KMS-11 (cell line): ENCODE measurements around the gene AGBL5.

ENCODE experiments used
- H2AFZ ChIP-seq: fragments of 200-600 bp; sonication (generic); 2 replicates; pipeline ENCODE4 v1.6.1; 2016; ENCODE audit warnings: antibody characterized with exemption, mixed run types, low read depth
- H3K27ac ChIP-seq: fragments of 200-600 bp; sonication (generic); 2 replicates; pipeline ENCODE4 v1.6.1; 2016; ENCODE audit warnings: mild to moderate bottlenecking, mixed run types
- H3K27me3 ChIP-seq: fragments of 200-600 bp; sonication (generic); 2 replicates; pipeline ENCODE4 v1.6.1; 2017; ENCODE audit warnings: mild to moderate bottlenecking, low read depth, mixed run types, moderate library complexity; ENCODE audit not compliant: insufficient read depth
- H3K36me3 ChIP-seq: fragments of 200-600 bp; sonication (generic); 2 replicates; pipeline ENCODE4 v1.6.1; 2017; ENCODE audit warnings: mild to moderate bottlenecking, mixed run types; ENCODE audit not compliant: insufficient read depth
- H3K4me1 ChIP-seq: fragments of 200-600 bp; sonication (generic); 2 replicates; pipeline ENCODE4 v1.6.1; 2016; ENCODE audit warnings: mild to moderate bottlenecking, low read depth, mixed run types; ENCODE audit not compliant: poor library complexity, severe bottlenecking
- H3K4me2 ChIP-seq: fragments of 200-600 bp; sonication (generic); 2 replicates; pipeline ENCODE4 v1.7.0; 2016; ENCODE audit warnings: mild to moderate bottlenecking, mixed run types
- H3K4me3 ChIP-seq: fragments of 200-600 bp; sonication (generic); IDR thresholded peaks from 2 replicates; pipeline ENCODE4 v1.6.1; 2017; ENCODE audit warnings: low read depth, low read length, mixed read lengths; ENCODE audit not compliant: insufficient read depth
- H3K79me2 ChIP-seq: fragments of 200-600 bp; sonication (generic); 2 replicates; pipeline ENCODE4 v1.6.1; 2016; ENCODE audit warnings: low read depth, mixed run types; ENCODE audit not compliant: insufficient read depth
- H3K9ac ChIP-seq: fragments of 200-600 bp; sonication (generic); 2 replicates; pipeline ENCODE4 v1.6.1; 2016; ENCODE audit warnings: mild to moderate bottlenecking, mixed run types
- H4K20me1 ChIP-seq: fragments of 200-600 bp; sonication (generic); 2 replicates; pipeline ENCODE4 v1.6.1; 2016; ENCODE audit warnings: mild to moderate bottlenecking, mixed run types; ENCODE audit not compliant: insufficient read depth
- TF ChIP-seq, protein P1 (sequence below): fragments of 200-600 bp; sonication (generic); conservative IDR thresholded peaks from 2 replicates; pipeline ENCODE4 v1.6.1; 2017; ENCODE audit warnings: low read depth, mild to moderate bottlenecking, antibody characterized with exemption, low read length, moderate library complexity, mixed read lengths

Gene AGBL5, protein sequence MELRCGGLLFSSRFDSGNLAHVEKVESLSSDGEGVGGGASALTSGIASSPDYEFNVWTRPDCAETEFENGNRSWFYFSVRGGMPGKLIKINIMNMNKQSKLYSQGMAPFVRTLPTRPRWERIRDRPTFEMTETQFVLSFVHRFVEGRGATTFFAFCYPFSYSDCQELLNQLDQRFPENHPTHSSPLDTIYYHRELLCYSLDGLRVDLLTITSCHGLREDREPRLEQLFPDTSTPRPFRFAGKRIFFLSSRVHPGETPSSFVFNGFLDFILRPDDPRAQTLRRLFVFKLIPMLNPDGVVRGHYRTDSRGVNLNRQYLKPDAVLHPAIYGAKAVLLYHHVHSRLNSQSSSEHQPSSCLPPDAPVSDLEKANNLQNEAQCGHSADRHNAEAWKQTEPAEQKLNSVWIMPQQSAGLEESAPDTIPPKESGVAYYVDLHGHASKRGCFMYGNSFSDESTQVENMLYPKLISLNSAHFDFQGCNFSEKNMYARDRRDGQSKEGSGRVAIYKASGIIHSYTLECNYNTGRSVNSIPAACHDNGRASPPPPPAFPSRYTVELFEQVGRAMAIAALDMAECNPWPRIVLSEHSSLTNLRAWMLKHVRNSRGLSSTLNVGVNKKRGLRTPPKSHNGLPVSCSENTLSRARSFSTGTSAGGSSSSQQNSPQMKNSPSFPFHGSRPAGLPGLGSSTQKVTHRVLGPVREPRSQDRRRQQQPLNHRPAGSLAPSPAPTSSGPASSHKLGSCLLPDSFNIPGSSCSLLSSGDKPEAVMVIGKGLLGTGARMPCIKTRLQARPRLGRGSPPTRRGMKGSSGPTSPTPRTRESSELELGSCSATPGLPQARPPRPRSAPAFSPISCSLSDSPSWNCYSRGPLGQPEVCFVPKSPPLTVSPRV

DNA sequence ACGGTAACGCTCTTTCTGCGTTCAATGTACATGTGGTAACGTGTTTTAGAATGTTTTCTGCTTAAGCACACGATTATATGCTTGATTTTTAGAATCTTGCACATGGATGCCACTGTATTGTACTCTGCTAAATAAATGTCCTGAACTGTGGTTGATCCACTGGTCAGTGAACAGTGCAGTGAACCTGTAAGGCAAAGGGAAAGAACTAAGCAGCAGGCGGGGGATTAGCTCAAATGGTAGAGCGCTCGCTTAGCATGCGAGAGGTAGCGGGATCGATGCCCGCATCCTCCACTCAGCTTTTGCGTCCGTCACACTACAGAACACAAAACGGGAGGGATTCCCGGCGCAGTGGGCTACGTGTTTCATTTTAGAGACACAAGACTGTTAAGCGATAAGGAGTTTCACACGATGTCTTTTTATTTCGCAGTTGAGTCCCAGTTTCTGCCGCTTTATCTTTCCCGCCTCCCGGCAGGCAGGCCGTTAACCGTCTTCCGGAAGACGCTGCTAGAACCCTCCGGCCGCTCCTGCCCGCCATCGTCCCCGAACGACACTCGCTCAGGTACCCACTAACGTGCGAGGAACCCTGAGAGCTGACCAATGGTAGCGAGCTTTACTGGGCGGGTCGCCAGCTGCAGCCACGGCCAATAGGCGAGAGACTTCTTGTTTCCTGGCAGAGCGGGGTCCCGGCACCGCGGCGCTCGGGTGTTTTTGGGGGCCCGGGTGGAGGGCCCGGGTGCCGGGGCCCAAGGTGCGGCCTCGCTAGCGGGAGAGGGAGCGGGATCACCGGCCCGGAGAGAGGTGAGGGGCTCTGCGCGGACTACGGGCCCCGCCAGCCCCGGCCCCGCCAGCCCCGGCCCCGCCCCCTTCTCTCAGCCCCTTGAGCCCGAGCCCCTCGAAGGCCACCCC, at the start of gene AGBL5:
TSS of gene AGBL5 (plus strand) at position 673 of the 906 bp plus-strand sequence. CDS start 1,291 bp downstream, outside the sequence.
- Histone ChIP-seq H3K79me2 (no peaks in the 10 kb centered on the region), H3K9ac (peak within 1 kb of the TSS; percentile 35; the same call in 1 of the 2 replicates), H3K4me1 (peaks cover 6% of the 10 kb centered on the region), H3K4me2 (peak within 1 kb of the TSS; percentile 96), H3K27me3 (no peaks in the 10 kb centered on the region), H2AFZ (peak within 1 kb of the TSS; percentile 80), H4K20me1 (no peaks in the 10 kb centered on the region), H3K27ac (peak within 1 kb of the TSS; percentile 58), H3K36me3 (no peaks in the 10 kb centered on the region), H3K4me3 (peak within 1 kb of the TSS; percentile 91)
- TF ChIP-seq, protein P1, sequence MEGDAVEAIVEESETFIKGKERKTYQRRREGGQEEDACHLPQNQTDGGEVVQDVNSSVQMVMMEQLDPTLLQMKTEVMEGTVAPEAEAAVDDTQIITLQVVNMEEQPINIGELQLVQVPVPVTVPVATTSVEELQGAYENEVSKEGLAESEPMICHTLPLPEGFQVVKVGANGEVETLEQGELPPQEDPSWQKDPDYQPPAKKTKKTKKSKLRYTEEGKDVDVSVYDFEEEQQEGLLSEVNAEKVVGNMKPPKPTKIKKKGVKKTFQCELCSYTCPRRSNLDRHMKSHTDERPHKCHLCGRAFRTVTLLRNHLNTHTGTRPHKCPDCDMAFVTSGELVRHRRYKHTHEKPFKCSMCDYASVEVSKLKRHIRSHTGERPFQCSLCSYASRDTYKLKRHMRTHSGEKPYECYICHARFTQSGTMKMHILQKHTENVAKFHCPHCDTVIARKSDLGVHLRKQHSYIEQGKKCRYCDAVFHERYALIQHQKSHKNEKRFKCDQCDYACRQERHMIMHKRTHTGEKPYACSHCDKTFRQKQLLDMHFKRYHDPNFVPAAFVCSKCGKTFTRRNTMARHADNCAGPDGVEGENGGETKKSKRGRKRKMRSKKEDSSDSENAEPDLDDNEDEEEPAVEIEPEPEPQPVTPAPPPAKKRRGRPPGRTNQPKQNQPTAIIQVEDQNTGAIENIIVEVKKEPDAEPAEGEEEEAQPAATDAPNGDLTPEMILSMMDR, result no peak

DNA sequence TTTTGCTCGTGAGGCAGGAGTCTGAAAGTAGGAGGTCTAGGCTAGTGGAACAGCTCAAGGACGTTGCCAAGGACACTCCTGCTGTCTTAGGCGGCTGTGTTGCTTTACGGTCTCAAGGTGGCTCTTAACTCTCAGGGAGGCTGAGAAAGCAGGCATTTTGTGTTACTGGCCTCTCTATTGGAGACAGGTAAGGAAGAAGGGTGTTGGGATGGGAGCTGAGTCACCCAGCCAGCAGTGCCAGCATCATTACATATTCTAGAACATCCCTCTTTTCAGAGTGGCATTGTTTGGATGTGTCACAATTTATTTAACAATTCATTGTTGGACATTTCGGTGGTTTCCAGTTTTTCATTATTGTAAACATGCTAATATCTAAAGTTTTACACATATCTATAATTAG, 49.5 kb upstream of the AGBL5 start:
- H3K4me2 ChIP-seq, result no peak overlapping the region
- no peaks in the 10 kb centered on the region for H3K27me3 ChIP-seq
- no peaks in the 10 kb centered on the region for H4K20me1 ChIP-seq
- no peaks in the 10 kb centered on the region for H3K4me1 ChIP-seq
- H3K36me3 ChIP-seq, result no peaks in the 10 kb centered on the region
- H3K4me3 ChIP-seq, result no peak overlapping the region
- no peak overlapping the region for H3K9ac ChIP-seq
- H2AFZ ChIP-seq, result no peak overlapping the region
- H3K27ac ChIP-seq, result no peak overlapping the region
- H3K79me2 ChIP-seq, result no peaks in the 10 kb centered on the region
- TF ChIP-seq, protein P1, result no peak

DNA sequence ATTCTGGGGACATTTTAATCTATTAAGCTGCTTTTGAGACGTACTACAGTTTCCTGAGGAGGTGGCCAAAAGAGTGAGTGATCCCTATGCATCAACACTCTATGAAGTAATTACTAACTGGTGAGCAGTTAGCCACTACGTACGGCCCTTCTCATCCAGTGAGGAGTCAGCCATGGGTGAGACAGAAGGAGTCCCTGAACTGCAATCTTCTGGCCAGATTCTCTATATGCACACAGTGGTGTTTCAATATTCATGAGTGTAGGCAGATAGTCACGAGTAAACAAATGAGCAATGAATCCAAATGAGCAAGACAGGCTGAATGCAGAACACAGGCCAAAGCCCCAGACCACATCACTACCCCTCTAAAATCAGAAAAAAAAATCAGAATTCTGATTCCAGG, 48.5 kb upstream of the AGBL5 start:
- Histone ChIP-seq H3K27me3 (no peaks in the 10 kb centered on the region), H4K20me1 (no peaks in the 10 kb centered on the region), H3K27ac (no peak overlapping the region)

More for the DNA sequence above, 48.5 kb upstream of the AGBL5 start:
- H3K4me3 ChIP-seq, result no peak overlapping the region
- H3K79me2 ChIP-seq, result no peaks in the 10 kb centered on the region
- no peaks in the 10 kb centered on the region for H3K4me1 ChIP-seq
- TF ChIP-seq, protein P1, result no peak
- no peak overlapping the region for H3K4me2 ChIP-seq
- H3K36me3 ChIP-seq, result no peaks in the 10 kb centered on the region
- H2AFZ ChIP-seq, result no peak overlapping the region
- H3K9ac ChIP-seq, result no peak overlapping the region
